Neuron (in vitro differentiated cells): ENCODE measurements around the gene COA8.

Experiments
- H2AFZ ChIP-seq: one replicate; pipeline ENCODE4 v1.6.1; 2013; ENCODE audit warnings: low read depth, mild to moderate bottlenecking, inconsistent platforms, low read length, moderate library complexity
- H3K27me3 ChIP-seq: one replicate; pipeline ENCODE4 v1.6.1; 2013; ENCODE audit warnings: low read length; ENCODE audit not compliant: insufficient read depth
- H3K36me3 ChIP-seq: one replicate; pipeline ENCODE4 v1.6.1; 2013; ENCODE audit warnings: low read length; ENCODE audit not compliant: insufficient read depth
- H3K4me1 ChIP-seq: one replicate; pipeline ENCODE4 v1.6.1; 2013; ENCODE audit warnings: low read length; ENCODE audit not compliant: insufficient read depth
- H3K4me3 ChIP-seq: 2 replicates; pipeline ENCODE4 v1.5.1; 2013; ENCODE audit warnings: mild to moderate bottlenecking, low read length, moderate library complexity
- H3K9me3 ChIP-seq: one replicate; pipeline ENCODE4 v1.6.1; 2013; ENCODE audit warnings: low read length

Gene COA8, protein sequence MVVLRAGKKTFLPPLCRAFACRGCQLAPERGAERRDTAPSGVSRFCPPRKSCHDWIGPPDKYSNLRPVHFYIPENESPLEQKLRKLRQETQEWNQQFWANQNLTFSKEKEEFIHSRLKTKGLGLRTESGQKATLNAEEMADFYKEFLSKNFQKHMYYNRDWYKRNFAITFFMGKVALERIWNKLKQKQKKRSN

DNA sequence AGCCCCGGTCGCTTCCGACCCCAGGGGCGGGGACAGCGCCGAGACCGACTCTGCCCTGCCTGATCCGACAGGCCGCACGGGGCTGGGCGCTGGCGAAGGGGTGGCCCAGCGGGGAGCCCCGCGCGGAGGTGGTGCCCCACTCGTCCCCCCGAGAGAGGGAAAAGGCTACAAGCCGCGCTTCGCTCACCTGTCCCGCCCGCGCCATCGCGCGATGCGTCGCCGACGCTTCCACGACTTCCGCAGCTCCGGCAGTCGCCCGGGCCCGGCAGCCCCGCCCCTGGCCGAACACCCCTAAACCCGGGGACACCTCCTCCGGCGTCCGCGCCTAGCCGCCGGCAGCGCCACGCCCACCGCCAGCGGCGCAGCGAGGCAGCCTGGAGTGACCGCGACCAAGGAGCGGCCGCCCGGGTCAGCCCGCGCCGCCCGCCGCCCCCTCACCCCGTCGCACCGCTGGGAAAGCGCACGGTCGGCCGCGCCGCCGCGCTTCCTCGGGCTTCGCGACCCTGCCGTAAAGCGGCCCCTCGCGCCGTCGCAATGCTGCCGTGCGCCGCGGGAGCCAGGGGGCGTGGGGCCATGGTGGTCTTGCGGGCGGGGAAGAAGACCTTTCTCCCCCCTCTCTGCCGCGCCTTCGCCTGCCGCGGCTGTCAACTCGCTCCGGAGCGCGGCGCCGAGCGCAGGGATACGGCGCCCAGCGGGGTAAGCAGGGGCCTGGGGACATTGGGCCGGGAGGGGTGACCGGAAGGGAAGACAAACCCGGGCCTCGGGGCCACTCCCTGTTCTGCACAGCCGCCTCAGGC lies at the start of gene COA8, which contains the start of gene BAG5:
TSS of gene COA8 (plus strand) at position 532 of the 797 bp plus-strand sequence. CDS start at position 574, 42 bp downstream.
TSS of gene BAG5 (minus strand) at position 229 of the 797 bp plus-strand sequence. CDS start 1,493 bp downstream, outside the sequence.
- Histone ChIP-seq H3K4me3 (peak within 1 kb of the TSS; percentile 83), H3K27me3 (no peaks in the 10 kb centered on the region), H3K9me3 (no peaks in the 10 kb centered on the region), H2AFZ (peak within 1 kb of the TSS; percentile 56), H3K4me1 (peaks cover 24% of the 10 kb centered on the region), H3K36me3 (peaks cover 28% of the 10 kb centered on the region)

DNA sequence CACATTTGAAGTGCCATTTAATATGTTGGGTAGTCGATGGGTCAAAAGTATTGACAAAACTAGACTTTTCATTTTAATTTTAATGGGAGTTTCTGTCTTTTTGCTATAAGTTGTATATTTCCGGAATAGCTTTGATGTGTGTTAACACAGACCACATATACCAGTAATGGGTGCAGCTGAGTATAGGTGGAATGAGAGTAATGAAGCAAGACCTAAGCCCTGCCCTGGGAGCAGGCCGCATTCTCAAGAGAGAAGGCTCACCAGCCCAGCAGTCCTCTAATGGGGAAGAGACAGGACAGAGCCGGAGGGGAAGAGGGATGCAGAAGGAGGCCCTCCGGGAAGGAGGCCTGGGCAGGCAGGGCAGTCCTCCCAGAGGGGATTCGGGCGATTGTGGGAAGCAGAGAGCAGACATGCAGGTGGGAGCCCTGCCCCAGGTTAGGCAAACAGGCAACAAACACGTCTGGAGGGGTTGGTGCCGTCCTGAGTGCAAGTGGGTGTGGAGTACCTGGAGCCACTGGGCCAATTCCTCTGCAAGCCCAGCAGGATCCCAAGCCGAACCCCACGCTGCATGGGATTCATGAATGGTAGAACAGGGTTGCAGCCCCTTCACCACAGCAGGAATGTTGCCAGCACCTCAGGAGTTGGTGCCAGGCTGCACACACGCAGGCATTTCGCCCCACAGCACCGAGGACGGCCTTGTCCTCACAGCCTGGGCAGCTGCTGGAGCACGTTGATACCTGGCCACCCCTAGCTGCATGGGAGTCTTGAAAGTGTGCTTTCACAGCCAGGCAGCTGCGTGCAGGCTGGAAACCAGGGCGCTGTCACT lies 48.0 kb upstream of the COA8 start:
- peaks cover 36% of the 10 kb centered on the region for H3K4me1 ChIP-seq
- H3K27me3 ChIP-seq, result no peaks in the 10 kb centered on the region
- H3K4me3 ChIP-seq, result no peak overlapping the region
- H3K9me3 ChIP-seq, result no peaks in the 10 kb centered on the region
- H2AFZ ChIP-seq, result no peak overlapping the region
- peaks cover 39% of the 10 kb centered on the region for H3K36me3 ChIP-seq

GRCh38 chr14:103516426-103517173 lies 46.2 kb upstream of the COA8 start:
- Histone ChIP-seq H3K4me1 (peaks cover 45% of the 10 kb centered on the region), H3K27me3 (no peaks in the 10 kb centered on the region), H3K9me3 (no peaks in the 10 kb centered on the region), H3K4me3 (no peak overlapping the region), H3K36me3 (peaks cover 33% of the 10 kb centered on the region), H2AFZ (no peak overlapping the region)

- Histone ChIP-seq H3K27me3 (no peaks in the 10 kb centered on the region), H2AFZ (no peak overlapping the region), H3K36me3 (peaks cover 32% of the 10 kb centered on the region), H3K9me3 (no peaks in the 10 kb centered on the region), H3K4me1 (peaks cover 45% of the 10 kb centered on the region), H3K4me3 (no peak overlapping the region)
These were observed 45.6 kb upstream of the COA8 start for GRCh38 chr14:103517174-103517566.

DNA sequence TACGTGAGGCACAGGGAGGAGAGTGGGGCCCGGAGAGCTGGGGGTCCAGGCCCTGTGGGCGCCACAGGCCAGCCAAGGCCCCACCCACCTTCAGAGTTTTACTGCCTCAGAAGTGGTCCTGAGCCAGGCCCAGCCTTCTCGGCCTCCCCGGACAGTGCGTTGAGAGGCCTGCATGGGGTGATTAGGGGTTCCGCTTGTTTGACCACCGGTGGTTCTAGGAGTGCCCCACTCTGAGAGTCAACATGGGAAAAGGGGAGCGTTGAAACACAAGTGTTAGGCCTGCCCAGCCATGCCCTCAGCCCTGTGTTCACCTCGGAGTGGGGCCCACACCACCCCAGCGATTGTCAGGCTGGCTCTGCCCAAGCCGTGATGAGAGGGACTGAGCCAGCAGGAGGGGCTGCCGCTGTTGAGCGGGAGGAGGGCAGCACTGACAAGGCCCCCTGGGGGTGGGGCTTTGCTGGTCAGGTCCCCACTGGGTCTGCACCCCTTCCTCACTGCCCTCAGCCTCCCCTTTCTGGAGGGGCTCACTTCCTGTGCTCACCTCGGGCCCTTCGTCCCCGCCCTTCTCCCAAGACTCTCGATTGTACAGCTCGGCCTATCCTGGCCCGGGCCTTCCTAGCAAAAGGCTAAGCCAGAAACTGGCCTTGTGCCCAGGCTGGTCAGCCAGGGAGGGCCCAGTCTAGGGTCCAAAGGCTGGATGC lies 44.9 kb upstream of the COA8 start:
- H3K9me3 ChIP-seq, result no peaks in the 10 kb centered on the region
- no peak overlapping the region for H2AFZ ChIP-seq
- peaks cover 27% of the 10 kb centered on the region for H3K36me3 ChIP-seq
- H3K4me1 ChIP-seq, result peaks cover 47% of the 10 kb centered on the region
- no peak overlapping the region for H3K4me3 ChIP-seq
- H3K27me3 ChIP-seq, result no peaks in the 10 kb centered on the region

- H2AFZ ChIP-seq, result no peak overlapping the region
- no peaks in the 10 kb centered on the region for H3K27me3 ChIP-seq
- no peak overlapping the region for H3K4me3 ChIP-seq
- peaks cover 53% of the 10 kb centered on the region for H3K4me1 ChIP-seq
- no peaks in the 10 kb centered on the region for H3K9me3 ChIP-seq
- peaks cover 25% of the 10 kb centered on the region for H3K36me3 ChIP-seq
These were observed 44.2 kb upstream of the COA8 start for GRCh38 chr14:103518422-103519042.

DNA sequence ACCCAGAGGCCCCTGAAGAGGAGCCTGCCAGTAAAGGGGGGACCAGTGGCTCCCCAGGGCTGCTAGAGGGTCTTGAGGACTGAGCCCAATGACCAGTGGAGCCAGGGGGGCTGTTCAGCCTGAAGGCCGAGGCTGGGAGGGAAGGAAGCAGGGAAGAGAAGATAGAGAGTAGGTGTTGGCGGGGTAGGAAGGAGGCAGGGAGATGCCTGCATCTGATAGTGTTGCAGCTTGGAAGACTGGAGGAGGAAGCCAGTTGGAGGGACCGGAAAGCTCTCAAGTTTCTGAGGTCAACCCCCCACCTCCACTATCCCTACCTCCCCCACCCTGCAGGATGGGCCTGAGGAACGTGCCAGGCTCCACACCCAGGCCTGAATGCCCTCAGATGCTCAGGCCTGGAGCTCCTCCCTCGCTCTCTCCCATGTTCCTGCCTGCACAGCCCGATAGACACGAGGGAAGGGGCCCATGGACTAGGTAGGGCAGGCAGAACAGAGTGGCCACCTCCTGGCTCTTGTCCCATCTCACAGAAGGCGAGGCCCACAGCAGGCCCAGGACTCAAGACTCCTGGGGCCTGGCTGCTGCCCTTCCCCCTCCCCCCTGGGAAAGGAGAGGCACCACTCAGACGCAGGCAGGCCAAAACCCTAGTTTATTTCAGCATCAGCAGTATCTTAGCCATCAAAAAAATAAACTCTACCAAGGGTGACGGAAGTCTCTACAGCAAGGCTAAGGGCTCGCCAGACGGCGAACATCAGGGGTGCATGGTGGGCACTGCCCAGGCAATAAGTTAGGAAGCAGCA lies 43.5 kb upstream of the COA8 start:
- no peaks in the 10 kb centered on the region for H3K9me3 ChIP-seq
- peaks cover 25% of the 10 kb centered on the region for H3K36me3 ChIP-seq
- H3K4me1 ChIP-seq, result peaks cover 56% of the 10 kb centered on the region
- no peaks in the 10 kb centered on the region for H3K27me3 ChIP-seq
- H2AFZ ChIP-seq, result no peak overlapping the region
- peak overlapping the region; percentile 84 for H3K4me3 ChIP-seq

DNA sequence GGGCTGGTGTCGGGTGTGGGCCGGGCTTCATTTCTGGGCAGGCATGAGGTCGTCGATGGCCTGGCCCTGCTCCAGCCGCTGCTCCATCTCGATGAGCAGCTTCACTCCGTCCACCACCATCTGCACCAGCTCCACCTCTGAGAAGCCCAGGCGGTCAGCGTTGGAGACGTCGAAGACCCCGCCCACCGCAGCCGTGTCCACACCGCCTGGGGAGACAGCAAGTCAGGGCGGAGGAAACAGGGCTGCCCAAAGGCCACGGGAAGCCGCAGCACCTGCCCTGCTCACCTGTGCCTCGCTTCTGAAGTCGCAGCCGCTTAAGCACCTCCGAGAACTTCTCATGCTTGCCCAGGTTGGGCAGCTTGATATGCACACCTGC lies 42.9 kb upstream of the COA8 start:
- peaks cover 62% of the 10 kb centered on the region for H3K4me1 ChIP-seq
- H3K27me3 ChIP-seq, result no peaks in the 10 kb centered on the region
- H3K36me3 ChIP-seq, result peaks cover 25% of the 10 kb centered on the region
- peak overlapping the region; percentile 84 for H3K4me3 ChIP-seq
- no peak overlapping the region for H2AFZ ChIP-seq
- H3K9me3 ChIP-seq, result no peaks in the 10 kb centered on the region

GRCh38 chr14:103520269-103520656 lies 42.5 kb upstream of the COA8 start:
- Histone ChIP-seq H3K27me3 (no peaks in the 10 kb centered on the region), H3K4me3 (peak overlapping the region; percentile 84)

GRCh38 chr14:103520657-103521437 lies 41.9 kb upstream of the COA8 start:
- no peaks in the 10 kb centered on the region for H3K9me3 ChIP-seq
- peak overlapping the region; percentile 84 for H3K4me3 ChIP-seq
- H3K4me1 ChIP-seq, result peaks cover 63% of the 10 kb centered on the region
- H2AFZ ChIP-seq, result no peak overlapping the region
- H3K36me3 ChIP-seq, result peaks cover 23% of the 10 kb centered on the region
- H3K27me3 ChIP-seq, result no peaks in the 10 kb centered on the region

More at GRCh38 chr14:103520269-103520656, 42.5 kb upstream of the COA8 start:
- H2AFZ ChIP-seq, result no peak overlapping the region
- peaks cover 63% of the 10 kb centered on the region for H3K4me1 ChIP-seq
- H3K9me3 ChIP-seq, result no peaks in the 10 kb centered on the region
- peaks cover 23% of the 10 kb centered on the region for H3K36me3 ChIP-seq
